NCI-H774 (cell line): Measurements from ENCODE around the gene PRR13.
A peak's percentile ranks its signal among the peaks of the same experiment; 100 is the strongest.
"Not testable (repeated sequence)": the region's sequence is repeated elsewhere in the genome, so short reads cannot be mapped to it uniquely, and the experiment has no call there.

Experiments used
- DNase-seq: peaks from one replicate; lab custom pipeline; 2025; lab: John Stamatoyannopoulos, UW

PRR13 gene

DNA sequence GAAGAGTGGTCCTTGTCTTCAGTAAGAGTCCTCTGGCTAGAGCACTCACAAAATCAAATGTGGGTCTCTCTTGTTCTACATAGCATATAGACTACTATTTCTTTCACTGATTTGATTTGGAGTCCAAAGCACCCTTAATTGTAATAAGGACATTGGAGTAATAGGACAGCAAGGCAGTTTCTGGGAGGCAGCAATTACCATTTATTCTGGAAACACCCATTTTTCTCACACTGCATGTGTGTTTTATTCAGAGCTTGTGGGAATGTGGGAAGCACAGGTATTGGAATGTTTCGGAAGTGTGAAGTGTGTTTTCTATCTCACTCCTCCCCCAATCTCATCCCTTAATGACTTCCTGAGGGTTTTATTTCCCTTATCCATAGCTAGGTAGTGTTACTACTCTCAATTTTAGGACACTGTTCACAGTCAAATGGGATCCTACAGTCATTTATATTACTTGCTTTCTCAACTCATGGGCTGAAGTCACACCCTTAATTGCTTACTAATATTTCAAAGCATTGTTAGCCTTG lies 30.6 kb downstream of the PRR13 start:
- DNase-seq: no peak

DNA sequence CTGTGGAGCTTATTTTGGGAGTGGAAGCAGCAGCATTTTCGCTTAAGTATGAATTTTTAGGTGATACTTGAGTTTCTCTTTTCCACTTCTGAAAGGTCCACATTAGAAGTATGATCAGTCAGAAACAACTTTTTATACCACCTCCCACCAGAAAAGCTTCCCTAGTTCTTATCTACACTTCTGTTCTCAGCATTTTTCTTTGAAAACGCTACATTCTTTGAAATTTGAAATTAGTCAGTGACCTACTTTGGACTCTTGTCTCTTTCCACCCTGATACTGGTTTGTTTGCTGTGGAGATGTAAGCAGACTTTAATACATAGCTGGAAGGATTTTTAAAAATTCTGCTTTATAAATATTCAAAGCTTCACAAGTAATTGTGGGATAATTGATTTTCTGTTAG lies 32.5 kb downstream of the PRR13 start:
- DNase-seq: no peak

- DNase-seq: no peak
These were observed 33.3 kb downstream of the PRR13 start for GRCh38 chr12:53474819-53475218.

GRCh38 chr12:53476769-53477209 lies 35.3 kb downstream of the PRR13 start:
- DNase-seq: no peak

DNA sequence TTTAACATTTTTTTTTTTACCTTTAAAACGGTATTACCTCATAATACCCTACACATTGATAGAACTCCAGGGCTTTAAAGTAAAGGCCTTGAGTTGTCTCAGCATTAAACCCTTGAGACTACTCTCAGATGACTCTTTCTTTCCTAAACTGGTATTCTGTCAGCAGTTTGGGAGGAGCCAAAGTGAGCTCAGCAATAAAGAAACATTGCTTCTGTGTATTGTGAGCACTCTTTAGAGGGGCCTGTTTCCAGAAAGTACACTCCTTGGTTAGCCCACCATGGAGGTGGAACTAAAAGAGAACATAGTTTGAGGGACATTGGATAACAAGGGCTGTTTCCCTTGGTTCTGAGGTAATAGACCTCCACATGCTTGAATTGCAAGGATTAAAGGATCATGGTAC lies 37.3 kb downstream of the PRR13 start:
- DNase-seq: no peak

DNA sequence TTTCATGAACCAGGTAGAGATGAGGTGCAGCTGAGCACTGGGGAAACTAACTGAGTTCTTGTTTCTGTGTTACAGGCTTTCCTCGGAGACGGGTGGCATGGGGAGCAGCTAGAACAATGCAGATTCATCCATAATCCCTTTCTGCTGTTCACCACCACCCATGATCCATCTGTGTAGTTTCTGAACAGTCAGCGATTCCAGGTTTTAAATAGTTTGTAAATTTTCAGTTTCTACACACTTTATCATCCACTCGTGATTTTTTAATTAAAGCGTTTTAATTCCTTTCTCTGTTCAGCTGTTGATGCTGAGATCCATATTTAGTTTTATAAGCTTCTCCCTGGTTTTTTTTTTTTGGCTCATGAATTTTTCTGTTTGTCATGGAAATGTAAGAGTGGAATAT lies 37.8 kb downstream of the PRR13 start:
- DNase-seq: no peak

DNA sequence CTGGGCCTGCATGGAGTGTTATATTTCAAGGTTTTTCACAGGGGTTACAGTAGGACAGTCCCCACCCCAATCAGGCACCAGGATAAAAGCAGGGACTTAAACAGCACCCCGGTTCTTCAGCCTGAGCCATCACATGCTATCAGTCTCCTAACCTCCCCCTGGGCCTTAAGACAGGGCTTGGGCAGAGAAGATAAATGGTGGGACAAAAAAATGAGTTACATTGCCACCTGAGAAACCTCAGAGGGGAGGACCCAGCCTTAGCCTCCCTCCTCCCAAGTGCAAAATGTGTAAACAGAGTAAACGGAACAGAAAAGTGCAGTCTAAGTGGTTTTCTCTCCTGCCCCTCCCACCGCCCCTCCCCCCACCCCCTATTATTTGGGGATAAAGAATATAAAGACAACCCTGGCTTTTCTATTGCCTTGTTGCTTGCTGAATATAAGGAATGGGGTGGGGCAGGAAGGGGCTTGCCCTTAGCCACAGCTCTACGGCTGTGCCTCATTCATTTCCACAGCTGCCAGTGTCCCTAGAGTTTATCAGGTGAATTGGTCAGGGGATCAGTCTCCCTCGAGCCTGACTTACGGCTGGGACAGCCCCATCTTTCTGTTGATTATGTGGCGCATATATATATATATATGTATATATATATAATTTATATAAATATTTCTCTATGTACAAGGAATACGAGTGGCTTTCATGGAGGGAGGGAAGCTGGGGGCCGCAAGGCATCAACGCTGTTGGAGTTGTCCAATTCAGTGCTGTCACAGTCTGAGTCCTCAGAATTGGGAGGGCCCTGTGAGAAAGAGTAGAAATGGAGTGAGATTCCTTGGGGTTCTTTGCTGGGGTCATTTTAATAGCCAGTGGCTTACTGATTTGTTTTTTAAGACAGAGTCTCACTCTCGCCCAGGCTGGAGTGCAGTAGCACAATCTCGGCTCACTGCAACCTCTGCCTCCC lies 39.2 kb downstream of the PRR13 start:
- no peak for DNase-seq

DNA sequence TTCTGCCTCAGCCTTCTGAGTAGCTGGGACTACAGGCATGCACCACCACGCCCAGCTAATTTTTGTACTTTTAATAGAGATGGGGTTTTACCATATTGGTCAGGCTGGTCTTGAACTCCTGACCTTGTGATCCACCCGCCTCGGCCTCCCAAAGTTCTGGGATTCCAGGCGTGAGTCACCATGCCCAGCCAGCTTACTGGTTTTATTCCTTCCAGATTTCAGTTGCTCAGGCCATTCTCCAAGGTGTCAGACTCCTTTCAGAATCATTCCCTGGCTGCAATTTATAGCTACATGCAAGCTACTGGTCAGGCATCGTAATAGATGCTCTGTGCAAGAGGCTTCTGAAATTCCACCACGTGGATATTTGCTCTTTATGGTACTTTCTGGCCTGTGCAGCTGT lies 39.9 kb downstream of the PRR13 start:
- not testable (repeated sequence) for DNase-seq

GRCh38 chr12:53481939-53482586 lies 40.5 kb downstream of the PRR13 start:
- no peak for DNase-seq

- no peak for DNase-seq
These were observed 41.2 kb downstream of the PRR13 start for GRCh38 chr12:53482626-53483168.

- no peak for DNase-seq
These were observed 41.9 kb downstream of the PRR13 start for GRCh38 chr12:53483225-53483978.

GRCh38 chr12:53483979-53484377 lies 42.4 kb downstream of the PRR13 start:
- DNase-seq: no peak

DNA sequence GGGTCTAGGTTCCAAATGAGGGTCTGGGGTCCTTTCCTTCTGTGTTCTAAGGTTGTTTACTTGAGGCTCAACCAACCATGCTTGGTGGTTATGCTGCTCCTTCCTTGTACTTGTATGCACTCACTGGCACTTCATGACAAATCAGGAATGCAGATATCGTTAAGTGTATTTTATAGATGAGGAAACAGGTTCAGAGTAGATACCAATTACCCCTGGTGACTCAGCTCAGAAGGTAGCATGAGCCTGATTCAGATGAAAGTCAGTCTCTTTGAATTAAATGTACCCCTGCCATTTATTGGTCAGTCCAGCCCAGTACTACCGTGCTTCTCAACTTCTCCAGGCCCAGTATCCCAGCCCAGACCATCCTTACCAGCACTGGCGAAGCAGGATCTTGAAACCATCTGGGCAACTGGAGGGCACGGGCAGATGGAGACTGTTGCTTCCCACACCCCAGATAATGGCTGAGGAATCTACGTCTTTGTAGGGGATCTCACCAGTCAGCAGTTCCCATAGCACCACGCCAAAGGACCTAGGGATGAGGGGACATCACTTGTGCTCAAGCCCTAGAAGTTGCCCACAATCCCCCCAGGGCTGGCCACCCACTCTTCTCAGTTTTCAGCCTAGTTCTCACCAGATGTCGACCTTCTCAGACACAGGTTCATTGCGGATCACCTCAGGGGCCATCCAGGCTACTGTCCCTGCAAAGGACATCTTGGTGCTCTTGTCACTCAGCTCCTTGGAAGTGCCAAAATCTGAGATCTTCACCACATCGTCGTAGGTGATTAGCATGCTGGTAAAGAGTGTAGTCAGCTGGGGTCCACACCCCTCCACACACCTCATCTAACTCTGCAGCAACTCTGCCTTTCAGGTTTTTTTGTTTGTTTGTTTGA lies 43.4 kb downstream of the PRR13 start:
- DNase-seq: no peak

DNA sequence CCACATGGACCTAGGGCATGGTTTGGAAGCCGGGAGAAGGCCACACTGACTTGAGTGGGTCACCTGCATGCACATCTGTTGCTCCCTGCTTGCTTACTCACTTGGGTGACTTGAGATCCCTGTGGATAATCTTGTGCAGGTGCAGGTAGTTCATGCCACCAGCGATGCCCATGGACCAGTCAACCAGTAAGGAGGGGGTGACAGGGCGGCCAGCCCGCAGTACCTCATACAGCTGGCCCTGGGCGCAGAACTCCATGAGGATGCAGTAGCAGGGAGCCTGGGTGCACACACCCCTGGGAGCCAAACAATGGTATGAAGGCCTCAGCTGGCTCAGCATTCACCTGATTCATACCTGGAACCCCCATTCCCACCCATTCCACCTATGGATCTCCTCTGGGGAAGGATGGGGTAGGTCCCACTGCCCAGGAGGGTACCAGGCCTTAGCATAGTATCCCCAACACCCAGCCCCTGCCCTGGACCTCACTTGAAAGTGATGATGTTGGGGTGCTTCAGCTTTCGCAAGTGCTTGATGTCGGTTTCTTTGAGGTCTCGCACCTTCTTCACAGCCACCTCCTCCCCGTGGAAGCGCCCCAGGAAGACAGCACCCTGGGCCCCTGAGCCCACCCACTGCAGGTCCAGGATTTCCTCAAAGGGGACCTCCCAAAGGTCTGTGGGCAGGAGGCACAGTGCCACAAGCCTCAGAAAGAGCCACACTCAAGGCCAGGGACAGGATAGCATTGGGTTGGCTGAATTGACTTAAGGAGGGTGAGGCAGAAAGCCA lies 44.6 kb downstream of the PRR13 start:
- no peak for DNase-seq

- no peak for DNase-seq
These were observed 45.4 kb downstream of the PRR13 start for GRCh38 chr12:53486736-53487487.

DNA sequence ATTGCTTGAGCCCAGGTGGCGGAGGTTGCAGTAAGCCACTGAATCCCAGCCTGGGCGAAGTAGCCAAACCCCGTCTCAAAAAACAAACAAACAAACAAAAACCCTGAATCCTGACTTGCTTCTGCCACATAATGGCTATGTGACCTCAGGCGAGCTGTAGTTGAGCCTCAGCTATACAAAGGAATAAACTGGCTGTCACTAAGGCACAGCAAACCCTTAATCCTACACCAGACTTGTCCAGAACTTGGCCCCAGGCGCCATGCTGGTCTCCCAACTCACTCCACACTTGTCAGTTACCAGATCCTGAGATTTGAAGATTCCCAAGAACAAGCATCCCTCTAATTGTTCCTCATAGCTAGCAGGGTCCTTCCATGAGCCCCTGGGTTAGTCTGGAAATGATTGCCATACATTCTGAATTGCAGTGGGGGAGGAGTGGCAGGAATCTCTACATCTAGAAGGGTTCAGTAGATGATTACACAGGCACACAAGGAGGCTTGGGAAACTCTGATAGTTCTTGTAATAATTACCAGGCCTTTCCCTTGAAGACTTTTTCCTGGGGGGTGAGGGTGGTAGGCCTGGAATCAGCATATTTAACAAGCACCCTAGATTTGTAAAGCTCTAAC lies 47.8 kb downstream of the PRR13 start:
- DNase-seq: no peak

- no peak for DNase-seq
These were observed 50.7 kb downstream of the PRR13 start for GRCh38 chr12:53492188-53492587.

DNA sequence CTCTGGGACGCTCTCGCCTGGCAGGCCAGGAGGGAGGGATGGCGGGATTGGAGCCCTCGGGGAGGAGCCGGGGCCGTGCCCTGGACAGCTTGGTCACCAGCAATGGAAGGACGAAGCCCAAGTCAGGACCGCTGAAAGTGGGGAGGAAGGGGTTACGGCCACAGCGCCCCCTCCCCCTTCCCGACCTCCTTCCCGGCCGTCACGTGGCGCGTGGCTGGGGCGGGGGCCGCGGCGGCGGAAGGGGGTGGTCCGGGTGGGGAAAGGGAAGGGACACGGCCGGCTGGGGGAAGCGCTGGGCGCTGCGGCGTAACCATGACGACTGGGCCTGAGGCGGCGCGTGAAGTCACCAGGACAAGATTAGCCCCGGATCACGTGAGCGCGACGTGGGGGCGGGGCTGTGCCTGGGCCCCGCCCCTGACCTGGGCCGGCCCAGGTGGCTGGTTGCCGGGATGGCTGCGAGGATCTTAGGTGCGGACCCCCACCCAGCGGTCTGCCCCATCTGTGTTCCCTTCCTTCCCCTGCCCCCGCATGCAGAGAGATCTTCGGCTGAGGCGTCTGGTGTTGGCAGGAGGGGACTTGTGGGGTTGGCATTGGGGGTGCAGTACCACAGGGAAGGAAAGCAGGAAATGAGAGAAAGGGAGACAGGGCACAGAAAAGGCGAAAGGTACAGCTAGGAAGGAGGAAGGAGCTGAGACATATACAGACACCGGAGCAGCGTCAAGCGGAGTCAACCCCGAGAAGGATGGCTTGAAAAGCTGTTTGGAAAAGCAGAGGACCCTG lies 51.5 kb downstream of the PRR13 start:
- DNase-seq: peak; percentile 93
